ENCODE measurements around the gene AQP10. TPM values are rescaled to one million over a fixed set of nuclear protein-coding genes. Genes with fewer than 3 reads are reported as not detected.

Gene AQP10
- total and polyA plus RNA-seq, 2 of the 4 experiments (the other 2 are of a cell fraction): not detected

DNA sequence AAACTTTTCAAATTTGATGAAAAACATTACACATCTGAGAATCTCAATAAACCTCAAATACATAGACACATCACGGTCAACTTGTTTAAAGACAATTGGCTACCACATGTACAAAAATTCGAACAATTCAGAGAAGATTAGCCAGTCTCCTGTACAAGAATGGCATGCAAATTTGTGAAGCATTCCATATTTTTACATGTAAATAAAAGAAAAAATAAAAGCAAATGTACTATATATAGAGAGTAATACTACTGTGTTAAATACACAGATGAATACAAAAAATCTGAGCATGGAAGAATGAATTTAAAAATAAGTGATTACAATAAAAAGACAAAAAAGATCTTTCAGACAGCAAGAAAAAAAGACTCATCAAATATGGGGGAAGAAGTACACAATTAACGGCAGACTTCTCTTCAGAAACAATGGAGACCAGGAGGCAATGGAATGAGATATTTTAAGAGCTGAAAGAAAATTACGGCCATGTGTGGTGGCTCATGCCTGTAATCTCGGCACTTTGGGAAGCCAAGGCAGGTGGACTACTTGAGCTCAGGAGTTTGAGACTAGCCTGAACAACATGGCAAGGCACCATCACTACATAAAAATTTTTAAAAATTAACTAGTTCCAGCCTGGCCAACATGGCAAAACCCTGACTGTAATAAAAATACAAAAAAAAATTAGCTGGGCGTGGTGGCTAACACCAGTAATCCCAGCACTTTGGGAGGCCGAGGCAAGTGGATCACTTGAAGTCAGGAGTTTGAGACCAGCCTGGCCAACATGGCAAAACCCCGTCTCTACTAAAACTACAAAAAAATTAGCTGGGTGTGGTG lies 25.3 kb upstream of the AQP10 start:
- Histone ChIP-seq H2BK20ac (ENCODE audit: low read depth, low read length) (no peak overlapping the region), H3K56ac (ENCODE audit: extremely low read depth, insufficient read depth, low read length) (no peak overlapping the region), H2AFZ (replicated peaks; ENCODE audit: low read length, poor library complexity) (no peak overlapping the region), H2BK120ac (ENCODE audit: low read depth, low read length) (no peak overlapping the region), H3K9me1 (ENCODE audit: insufficient read depth, low read length) (no peaks in the 10 kb centered on the region), H4K91ac (ENCODE audit: insufficient read depth, low read depth, low read length) (no peak overlapping the region), H3K4me1 (ENCODE audit: control insufficient read depth, insufficient read depth, low read length) (no peaks in the 10 kb centered on the region), H4K5ac (ENCODE audit: low read depth, low read length) (no peak overlapping the region), H2BK15ac (ENCODE audit: low read depth, low read length) (no peak overlapping the region), H3K27ac (ENCODE audit: insufficient read depth, low read length) (no peak overlapping the region), H3K18ac (ENCODE audit: low read depth, low read length) (no peak overlapping the region), H2AK5ac (ENCODE audit: low read depth, low read length) (no peak overlapping the region), H3K4ac (ENCODE audit: low read depth, low read length) (no peak overlapping the region), H3K9ac (ENCODE audit: low read depth, low read length) (no peak overlapping the region), H3K23ac (ENCODE audit: low read depth, low read length) (no peak overlapping the region), H4K8ac (ENCODE audit: low read depth in 2 of 2, low read length in 2 of 2) (no peak overlapping the region), H3K14ac (replicated peaks; ENCODE audit: low read depth, low read length) (no peak overlapping the region), H3K27me3 (ENCODE audit: control insufficient read depth, insufficient read depth, low read length) (peaks cover 4% of the 10 kb centered on the region), H4K20me1 (ENCODE audit: insufficient read depth, low read length) (no peaks in the 10 kb centered on the region), H3K79me1 (ENCODE audit: low read depth in 1 of 2, low read length in 2 of 2) (no peaks in the 10 kb centered on the region), H3K36me3 (ENCODE audit: control insufficient read depth, insufficient read depth, low read length) (no peaks in the 10 kb centered on the region), H2AK9ac (replicated peaks; ENCODE audit: low read depth, low read length, poor library complexity) (no peak overlapping the region), H3K4me2 (ENCODE audit: low read depth, low read length) (no peak overlapping the region), H3K9me3 (ENCODE audit: control insufficient read depth, insufficient read depth, low read length) (peaks cover 15% of the 10 kb centered on the region), H2BK5ac (ENCODE audit: low read depth, low read length, poor library complexity, severe bottlenecking) (no peak overlapping the region), H3K4me3 (ENCODE audit: insufficient read depth, low read depth, low read length) (no peak overlapping the region)
- in situ Hi-C loops (cut with MboI; ENCODE audit: low sequenced_read_pairs): no loop called here
- no peak for DNase-seq
- intact Hi-C loops (cut with micrococcal nuclease): no loop called here
- ChIA-PET CTCF (no interaction called here), POLR2A (ENCODE audit: unreplicated experiment) (no interaction called here)
- no CpG with 5 or more reads among the region's 8 CpGs for WGBS, 2 experiments (ENCODE audit: extremely low coverage in 2 of 2, insufficient read length in 1 of 2)
- TF ChIP-seq, protein P1, sequence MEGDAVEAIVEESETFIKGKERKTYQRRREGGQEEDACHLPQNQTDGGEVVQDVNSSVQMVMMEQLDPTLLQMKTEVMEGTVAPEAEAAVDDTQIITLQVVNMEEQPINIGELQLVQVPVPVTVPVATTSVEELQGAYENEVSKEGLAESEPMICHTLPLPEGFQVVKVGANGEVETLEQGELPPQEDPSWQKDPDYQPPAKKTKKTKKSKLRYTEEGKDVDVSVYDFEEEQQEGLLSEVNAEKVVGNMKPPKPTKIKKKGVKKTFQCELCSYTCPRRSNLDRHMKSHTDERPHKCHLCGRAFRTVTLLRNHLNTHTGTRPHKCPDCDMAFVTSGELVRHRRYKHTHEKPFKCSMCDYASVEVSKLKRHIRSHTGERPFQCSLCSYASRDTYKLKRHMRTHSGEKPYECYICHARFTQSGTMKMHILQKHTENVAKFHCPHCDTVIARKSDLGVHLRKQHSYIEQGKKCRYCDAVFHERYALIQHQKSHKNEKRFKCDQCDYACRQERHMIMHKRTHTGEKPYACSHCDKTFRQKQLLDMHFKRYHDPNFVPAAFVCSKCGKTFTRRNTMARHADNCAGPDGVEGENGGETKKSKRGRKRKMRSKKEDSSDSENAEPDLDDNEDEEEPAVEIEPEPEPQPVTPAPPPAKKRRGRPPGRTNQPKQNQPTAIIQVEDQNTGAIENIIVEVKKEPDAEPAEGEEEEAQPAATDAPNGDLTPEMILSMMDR (conservative IDR thresholded peaks at IDR 0.05; ENCODE audit: low read depth, low read length): no peak
- TF ChIP-seq MAZ (IDR thresholded peaks at IDR 0.05; ENCODE audit: borderline replicate concordance, low read depth, low read length) (no peak), CEBPB (IDR thresholded peaks at IDR 0.05; ENCODE audit: low read depth, low read length) (no peak), SMC3 (IDR thresholded peaks at IDR 0.05; ENCODE audit: low read depth, low read length) (no peak), NFE2L2 (IDR thresholded peaks at IDR 0.05; ENCODE audit: low read depth, low read length) (no peak), FOS (IDR thresholded peaks at IDR 0.05; ENCODE audit: low read depth, low read length) (no peak), BHLHE40 (IDR thresholded peaks at IDR 0.05; ENCODE audit: low read depth, low read length) (no peak), RAD21 (IDR thresholded peaks at IDR 0.05; ENCODE audit: low read length) (no peak), RFX5 (IDR thresholded peaks at IDR 0.05; ENCODE audit: low read depth, low read length) (no peak), CHD1 (IDR thresholded peaks at IDR 0.05; ENCODE audit: low read depth, low read length) (no peak)
- TF ChIP-seq, protein P2, sequence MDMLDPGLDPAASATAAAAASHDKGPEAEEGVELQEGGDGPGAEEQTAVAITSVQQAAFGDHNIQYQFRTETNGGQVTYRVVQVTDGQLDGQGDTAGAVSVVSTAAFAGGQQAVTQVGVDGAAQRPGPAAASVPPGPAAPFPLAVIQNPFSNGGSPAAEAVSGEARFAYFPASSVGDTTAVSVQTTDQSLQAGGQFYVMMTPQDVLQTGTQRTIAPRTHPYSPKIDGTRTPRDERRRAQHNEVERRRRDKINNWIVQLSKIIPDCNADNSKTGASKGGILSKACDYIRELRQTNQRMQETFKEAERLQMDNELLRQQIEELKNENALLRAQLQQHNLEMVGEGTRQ (IDR thresholded peaks at IDR 0.05; ENCODE audit: low read depth, low read length): no peak
- TF ChIP-seq, protein P3, sequence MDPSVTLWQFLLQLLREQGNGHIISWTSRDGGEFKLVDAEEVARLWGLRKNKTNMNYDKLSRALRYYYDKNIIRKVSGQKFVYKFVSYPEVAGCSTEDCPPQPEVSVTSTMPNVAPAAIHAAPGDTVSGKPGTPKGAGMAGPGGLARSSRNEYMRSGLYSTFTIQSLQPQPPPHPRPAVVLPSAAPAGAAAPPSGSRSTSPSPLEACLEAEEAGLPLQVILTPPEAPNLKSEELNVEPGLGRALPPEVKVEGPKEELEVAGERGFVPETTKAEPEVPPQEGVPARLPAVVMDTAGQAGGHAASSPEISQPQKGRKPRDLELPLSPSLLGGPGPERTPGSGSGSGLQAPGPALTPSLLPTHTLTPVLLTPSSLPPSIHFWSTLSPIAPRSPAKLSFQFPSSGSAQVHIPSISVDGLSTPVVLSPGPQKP (IDR thresholded peaks at IDR 0.05; ENCODE audit: borderline replicate concordance, low read depth, low read length): no peak
- dilution Hi-C loops (cut with HindIII; ENCODE audit: low sequenced_read_pairs, unreplicated experiment): no loop called here
- BruUV-seq (replicated peaks): no TSS peak
- ATAC-seq (ENCODE audit: low read depth): no peak

Data from IMR-90 (cell line).